ENCODE measurements around the gene CD81.

DNA sequence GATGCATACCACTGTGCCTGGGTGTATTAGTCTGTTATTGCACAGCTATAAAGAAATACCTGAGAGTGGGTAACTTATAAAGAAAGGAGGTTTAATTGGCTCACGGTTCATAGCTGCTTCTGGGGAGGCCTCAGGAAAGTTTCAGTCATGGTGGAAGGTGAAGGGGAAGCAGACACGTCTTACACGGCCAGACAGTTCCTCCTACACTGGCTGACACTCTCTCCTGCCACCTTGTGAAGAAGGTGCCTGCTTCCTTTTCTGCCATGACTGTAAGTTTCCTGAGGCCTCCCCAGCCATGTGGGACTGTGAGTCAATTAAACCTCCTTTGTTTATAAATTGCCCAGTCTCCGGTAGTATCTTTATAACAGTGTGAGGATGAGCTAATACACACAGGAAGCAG is 33.6 kb upstream of the CD81 start:
- TF ChIP-seq, protein P1, sequence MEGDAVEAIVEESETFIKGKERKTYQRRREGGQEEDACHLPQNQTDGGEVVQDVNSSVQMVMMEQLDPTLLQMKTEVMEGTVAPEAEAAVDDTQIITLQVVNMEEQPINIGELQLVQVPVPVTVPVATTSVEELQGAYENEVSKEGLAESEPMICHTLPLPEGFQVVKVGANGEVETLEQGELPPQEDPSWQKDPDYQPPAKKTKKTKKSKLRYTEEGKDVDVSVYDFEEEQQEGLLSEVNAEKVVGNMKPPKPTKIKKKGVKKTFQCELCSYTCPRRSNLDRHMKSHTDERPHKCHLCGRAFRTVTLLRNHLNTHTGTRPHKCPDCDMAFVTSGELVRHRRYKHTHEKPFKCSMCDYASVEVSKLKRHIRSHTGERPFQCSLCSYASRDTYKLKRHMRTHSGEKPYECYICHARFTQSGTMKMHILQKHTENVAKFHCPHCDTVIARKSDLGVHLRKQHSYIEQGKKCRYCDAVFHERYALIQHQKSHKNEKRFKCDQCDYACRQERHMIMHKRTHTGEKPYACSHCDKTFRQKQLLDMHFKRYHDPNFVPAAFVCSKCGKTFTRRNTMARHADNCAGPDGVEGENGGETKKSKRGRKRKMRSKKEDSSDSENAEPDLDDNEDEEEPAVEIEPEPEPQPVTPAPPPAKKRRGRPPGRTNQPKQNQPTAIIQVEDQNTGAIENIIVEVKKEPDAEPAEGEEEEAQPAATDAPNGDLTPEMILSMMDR (IDR thresholded peaks at IDR 0.05; ENCODE audit: low read depth, low read length), result no peak
- TF ChIP-seq POLR2A (IDR thresholded peaks at IDR 0.05; ENCODE audit: extremely low read depth, insufficient read length), result no peak
